GM12878 (cell line): ENCODE measurements around the gene NUP35. TPM values are rescaled to one million over a fixed set of nuclear protein-coding genes. Genes with fewer than 3 reads are reported as not detected.

Experiments
- ATAC-seq: fragments of 200-7000 bp; cut with Tn5 transposase; 3 replicates; pipeline ENCODE4 v1.9.1; 2020; ENCODE audit warnings: mild to moderate bottlenecking, moderate library complexity
- BruUV-seq: library from RNA; stranded (reverse); fragments of 400-500 nt; replicated peaks from 2 replicates; lab custom pipeline; 2021; lab: Mats Ljungman, UMichigan
- CTCF ChIA-PET: fragments of 300-600 bp; sonication (Branson Sonifier 250); formaldehyde crosslinking; extraction: SDS; loops from one replicate; lab custom pipeline; 2021; ENCODE audit warnings: inconsistent platforms; lab: Yijun Ruan, JAX
- POLR2A ChIA-PET: fragments of 350-600 bp; formaldehyde crosslinking; extraction: SDS; loops from one replicate; lab custom pipeline; 2021; ENCODE audit warnings: inconsistent platforms; lab: Charles Lee
- RAD21 ChIA-PET: fragments of 300-600 bp; sonication (Branson Sonifier 250); formaldehyde crosslinking; loops from one replicate; lab custom pipeline; 2023; ENCODE audit warnings: antibody characterized with exemption; ENCODE audit not compliant: unreplicated experiment; lab: Charles Lee
- SMC1A ChIA-PET: fragments of 300-600 bp; sonication (Branson Sonifier 250); formaldehyde crosslinking; loops from one replicate; lab custom pipeline; 2023; ENCODE audit not compliant: unreplicated experiment, uncharacterized antibody; lab: Charles Lee
- DNase-seq: peaks from one replicate; pipeline ENCODE4 v3.0.0-alpha.2; 2011; ENCODE audit warnings: low read depth, low spot score
- FAIRE-seq: peaks from 3 replicates; lab custom pipeline; 2011; peaks lifted over from hg19 to GRCh38; lab: Jason Lieb, UNC
- H2AFZ ChIP-seq: 2 replicates; pipeline ENCODE4 v1.6.0; 2011; ENCODE audit warnings: low read depth, low read length, control low read depth; ENCODE audit not compliant: control insufficient read depth
- H3K27ac ChIP-seq: 2 replicates; pipeline ENCODE4 v1.5.1; 2011; ENCODE audit warnings: control low read depth; ENCODE audit not compliant: control insufficient read depth, insufficient read depth
- H3K27me3 ChIP-seq, 2 experiments: replicated peaks in 1 of 2; 2 replicates each; pipeline versions ENCODE4 v1.6.0 to v1.6.1; 2011; ENCODE audit warnings: low read length in 1 of 2; ENCODE audit not compliant: control insufficient read depth in 2 of 2, insufficient read depth in 2 of 2
- H3K36me3 ChIP-seq, 2 experiments: 2 replicates each; pipeline ENCODE4 v1.5.1; 2011; ENCODE audit warnings: low read length in 1 of 2; ENCODE audit not compliant: control insufficient read depth in 2 of 2, insufficient read depth in 2 of 2
- H3K4me1 ChIP-seq: 2 replicates; pipeline ENCODE4 v1.6.1; 2011; ENCODE audit warnings: mild to moderate bottlenecking, low read length, moderate library complexity, mixed read lengths; ENCODE audit not compliant: control insufficient read depth, insufficient read depth
- H3K4me2 ChIP-seq: 2 replicates; pipeline ENCODE4 v1.6.0; 2011; ENCODE audit warnings: control low read depth; ENCODE audit not compliant: control insufficient read depth, insufficient read depth
- H3K4me3 ChIP-seq: fragments of 200-600 bp; sonication (generic); 2 replicates; pipeline ENCODE4 v1.5.1; 2016
- H3K79me2 ChIP-seq: 2 replicates; pipeline ENCODE4 v1.6.0; 2011; ENCODE audit warnings: low read length; ENCODE audit not compliant: control insufficient read depth, insufficient read depth
- H3K9ac ChIP-seq: 2 replicates; pipeline ENCODE4 v1.8.0; 2011; ENCODE audit warnings: low read length, control low read depth, mixed read lengths; ENCODE audit not compliant: control insufficient read depth, insufficient read depth
- H3K9me3 ChIP-seq: replicated peaks from 3 replicates; pipeline ENCODE4 v1.5.1; 2011; ENCODE audit warnings: mild to moderate bottlenecking, low read length; ENCODE audit not compliant: control insufficient read depth, insufficient read depth
- H4K20me1 ChIP-seq: 2 replicates; pipeline ENCODE4 v1.6.0; 2011; ENCODE audit not compliant: control insufficient read depth, insufficient read depth
- KDM1A ChIP-seq: fragments of 200-600 bp; sonication (generic); IDR thresholded peaks from 2 replicates; pipeline ENCODE4 v1.6.1; 2016; ENCODE audit warnings: borderline replicate concordance
- MEF2B ChIP-seq: fragments of 450-650 bp; IDR thresholded peaks from 2 replicates; pipeline ENCODE4 v1.6.1; 2018; ENCODE audit warnings: mild to moderate bottlenecking, moderate library complexity; ENCODE audit not compliant: partially characterized antibody, poor library complexity, severe bottlenecking
- NR2C2 ChIP-seq: IDR thresholded peaks from 2 replicates; pipeline ENCODE4 v1.6.1; 2011; ENCODE audit warnings: borderline replicate concordance, low read depth; ENCODE audit not compliant: control insufficient read depth, insufficient read length
- POLR2AphosphoS5 ChIP-seq: IDR thresholded peaks from 2 replicates; pipeline ENCODE4 v1.6.1; 2011; ENCODE audit warnings: mild to moderate bottlenecking, low read length, inconsistent platforms
- WGBS: methylation state at CpG from one replicate; pipeline ENCODE4 v1.1.6; 2016; ENCODE audit warnings: low lambda C conversion rate; ENCODE audit not compliant: insufficient replicate concordance, insufficient coverage; ENCODE audit errors: missing lambda C conversion rate; 5-methylcytosine and 5-hydroxymethylcytosine counted together
- in situ Hi-C: fragments of 300-500 bp; cut with MboI; formaldehyde crosslinking; loops from 9 replicates; pipeline ENCODE4 v1.14.3; 2018; ENCODE audit warnings: mixed read lengths
- intact Hi-C: fragments of 100-400 bp; cut with micrococcal nuclease; formaldehyde crosslinking; loops from one replicate; pipeline ENCODE4 v1.14.2; 2022; ENCODE audit not compliant: unreplicated experiment
- polyA plus RNA-seq, 11 experiments: library from polyadenylated mRNA; depleted of rRNA in 4 of 11; unstranded in 6 of 11; stranded (reverse) in 5 of 11; fragments of >200 nt; fragmentation: Nextera tagmentation in 4 of 11; fragmentation: Illumina TruSeq in 1 of 11; extraction: Ambion mirVana in 4 of 11; extraction: Trizol in 1 of 11; gene quantifications; 1 replicate in 1 of 11; 2 replicates in 10 of 11; pipeline versions ENCODE4 v1.2.1 to v1.2.3, GENCODE V29; 2011 to 2016; ENCODE audit warnings: inconsistent platforms in 2 of 11, missing spikeins in 2 of 11, low read depth in 1 of 11
- total RNA-seq, 4 experiments: library from RNA; depleted of rRNA in 3 of 4; stranded (reverse); fragments of >200 nt in 3 of 4; fragmentation: Illumina TruSeq in 1 of 4; extraction: Trizol in 1 of 4; gene quantifications; 2 replicates each; pipeline versions ENCODE4 v1.2.1 to v1.2.3, GENCODE V29; 2013 to 2021
- TF ChIP-seq, protein P1 (sequence below): IDR thresholded peaks from 2 replicates; pipeline ENCODE4 v1.6.1; 2012; ENCODE audit warnings: low read depth, low read length, improper control_type of control experiment
- TF ChIP-seq, protein P2 (sequence below): fragments of 450-650 bp; IDR thresholded peaks from 2 replicates; pipeline ENCODE4 v1.6.1; 2017; ENCODE audit warnings: low read depth, mild to moderate bottlenecking, moderate library complexity
- TF ChIP-seq, protein P3 (sequence below): fragments of 450-650 bp; conservative IDR thresholded peaks from 2 replicates; pipeline ENCODE4 v1.6.1; 2017; ENCODE audit warnings: mild to moderate bottlenecking, moderate library complexity

The NUP35 gene
- total and polyA plus RNA-seq, 10 of the 15 experiments (the other 5 are each of a cell fraction or from before 2014, with no cell fraction given): 21.4 to 57.3 (median 30.7) TPM

DNA sequence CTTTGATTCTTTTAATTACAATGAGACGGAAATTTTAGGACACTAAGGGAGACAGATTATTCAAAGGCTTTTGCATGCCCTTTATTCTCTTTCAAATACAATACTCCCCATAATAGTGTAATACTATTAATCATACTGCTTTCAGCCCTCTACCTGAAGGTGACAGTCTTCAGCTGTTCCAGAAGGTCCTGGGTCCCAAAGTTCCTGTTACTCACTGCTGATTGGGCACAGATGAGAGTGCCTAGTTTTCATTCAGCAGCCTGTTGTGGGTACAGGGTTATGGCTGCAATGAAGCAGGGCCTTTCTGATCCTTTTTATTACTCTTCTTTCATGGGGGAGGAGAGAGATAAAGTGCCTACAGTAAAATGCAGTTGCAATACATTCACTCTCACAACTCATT lies 80.2 kb downstream of the NUP35 start:
- peaks cover 2% of the 10 kb centered on the region; the same call in 1 of the 3 replicates for H3K9me3 ChIP-seq
- intact Hi-C loops (no loop called here), in situ Hi-C loops (no loop called here)
- H3K27me3 ChIP-seq: no peaks in the 10 kb centered on the region
- no peak overlapping the region for H3K4me3 ChIP-seq
- CTCF ChIA-PET: no interaction called here
- H4K20me1 ChIP-seq: no peaks in the 10 kb centered on the region
- no TSS peak for BruUV-seq
- H3K9ac ChIP-seq: no peak overlapping the region
- no peak overlapping the region for H3K27ac ChIP-seq
- TF ChIP-seq POLR2AphosphoS5 (no peak), MEF2B (no peak), NR2C2 (no peak), KDM1A (no peak)
- TF ChIP-seq, protein P1, sequence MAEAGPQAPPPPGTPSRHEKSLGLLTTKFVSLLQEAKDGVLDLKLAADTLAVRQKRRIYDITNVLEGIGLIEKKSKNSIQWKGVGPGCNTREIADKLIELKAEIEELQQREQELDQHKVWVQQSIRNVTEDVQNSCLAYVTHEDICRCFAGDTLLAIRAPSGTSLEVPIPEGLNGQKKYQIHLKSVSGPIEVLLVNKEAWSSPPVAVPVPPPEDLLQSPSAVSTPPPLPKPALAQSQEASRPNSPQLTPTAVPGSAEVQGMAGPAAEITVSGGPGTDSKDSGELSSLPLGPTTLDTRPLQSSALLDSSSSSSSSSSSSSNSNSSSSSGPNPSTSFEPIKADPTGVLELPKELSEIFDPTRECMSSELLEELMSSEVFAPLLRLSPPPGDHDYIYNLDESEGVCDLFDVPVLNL: no peak
- TF ChIP-seq, protein P2, sequence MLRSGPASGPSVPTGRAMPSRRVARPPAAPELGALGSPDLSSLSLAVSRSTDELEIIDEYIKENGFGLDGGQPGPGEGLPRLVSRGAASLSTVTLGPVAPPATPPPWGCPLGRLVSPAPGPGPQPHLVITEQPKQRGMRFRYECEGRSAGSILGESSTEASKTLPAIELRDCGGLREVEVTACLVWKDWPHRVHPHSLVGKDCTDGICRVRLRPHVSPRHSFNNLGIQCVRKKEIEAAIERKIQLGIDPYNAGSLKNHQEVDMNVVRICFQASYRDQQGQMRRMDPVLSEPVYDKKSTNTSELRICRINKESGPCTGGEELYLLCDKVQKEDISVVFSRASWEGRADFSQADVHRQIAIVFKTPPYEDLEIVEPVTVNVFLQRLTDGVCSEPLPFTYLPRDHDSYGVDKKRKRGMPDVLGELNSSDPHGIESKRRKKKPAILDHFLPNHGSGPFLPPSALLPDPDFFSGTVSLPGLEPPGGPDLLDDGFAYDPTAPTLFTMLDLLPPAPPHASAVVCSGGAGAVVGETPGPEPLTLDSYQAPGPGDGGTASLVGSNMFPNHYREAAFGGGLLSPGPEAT: no peak
- TF ChIP-seq, protein P3, sequence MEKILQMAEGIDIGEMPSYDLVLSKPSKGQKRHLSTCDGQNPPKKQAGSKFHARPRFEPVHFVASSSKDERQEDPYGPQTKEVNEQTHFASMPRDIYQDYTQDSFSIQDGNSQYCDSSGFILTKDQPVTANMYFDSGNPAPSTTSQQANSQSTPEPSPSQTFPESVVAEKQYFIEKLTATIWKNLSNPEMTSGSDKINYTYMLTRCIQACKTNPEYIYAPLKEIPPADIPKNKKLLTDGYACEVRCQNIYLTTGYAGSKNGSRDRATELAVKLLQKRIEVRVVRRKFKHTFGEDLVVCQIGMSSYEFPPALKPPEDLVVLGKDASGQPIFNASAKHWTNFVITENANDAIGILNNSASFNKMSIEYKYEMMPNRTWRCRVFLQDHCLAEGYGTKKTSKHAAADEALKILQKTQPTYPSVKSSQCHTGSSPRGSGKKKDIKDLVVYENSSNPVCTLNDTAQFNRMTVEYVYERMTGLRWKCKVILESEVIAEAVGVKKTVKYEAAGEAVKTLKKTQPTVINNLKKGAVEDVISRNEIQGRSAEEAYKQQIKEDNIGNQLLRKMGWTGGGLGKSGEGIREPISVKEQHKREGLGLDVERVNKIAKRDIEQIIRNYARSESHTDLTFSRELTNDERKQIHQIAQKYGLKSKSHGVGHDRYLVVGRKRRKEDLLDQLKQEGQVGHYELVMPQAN: no peak
- ATAC-seq: no peak
- no peak for FAIRE-seq
- SMC1A ChIA-PET: no interaction called here
- no peaks in the 10 kb centered on the region for H3K4me1 ChIP-seq
- H3K36me3 ChIP-seq: no peaks in the 10 kb centered on the region; a peak in 2 of 4 replicates
- POLR2A ChIA-PET: interaction anchor here (1.6 kb wide), 1 partner anchor 9 kb away, joined by 4 read pairs; no protein-coding TSS in a partner anchor
- H3K79me2 ChIP-seq: no peaks in the 10 kb centered on the region
- no peak for DNase-seq
- WGBS: 100% methylated on average over 1 of the region's 1 CpG
- no peak overlapping the region for H2AFZ ChIP-seq
- H3K4me2 ChIP-seq: no peak overlapping the region
- RAD21 ChIA-PET: no interaction called here
